H1 (cell line): Measurements from ENCODE around the gene CCDC51. TPM values are rescaled to one million over a fixed set of nuclear protein-coding genes. Genes with fewer than 3 reads are reported as not detected.
A peak's percentile ranks its signal among the peaks of the same experiment; 100 is the strongest.

Experiments
- CBX8 ChIP-seq: fragments of 300-800, 300-1000 bp; sonication (generic); IDR thresholded peaks from 2 replicates; pipeline ENCODE4 v1.7.1; 2016; ENCODE audit warnings: low read depth, low read length, borderline replicate concordance
- CHD1 ChIP-seq: IDR thresholded peaks from 2 replicates; pipeline ENCODE4 v1.6.1; 2012; ENCODE audit warnings: low read depth, low read length, improper control_type of control experiment
- CREB1 ChIP-seq: IDR thresholded peaks from 2 replicates; pipeline ENCODE4 v1.6.1; 2012; ENCODE audit warnings: inconsistent platforms
- CTBP2 ChIP-seq: IDR thresholded peaks from 2 replicates; pipeline ENCODE4 v1.7.0; 2011; ENCODE audit warnings: borderline replicate concordance, mild to moderate bottlenecking, moderate library complexity, mixed read lengths, low read length; ENCODE audit not compliant: insufficient read depth, insufficient read length
- EGR1 ChIP-seq: IDR thresholded peaks from 2 replicates; pipeline ENCODE4 v1.6.1; 2011; ENCODE audit warnings: low read depth, low read length, borderline replicate concordance
- EZH2 ChIP-seq: fragments of 200-600 bp; sonication (generic); IDR thresholded peaks from 2 replicates; pipeline ENCODE4 v1.7.1; 2012; ENCODE audit warnings: low read depth, mild to moderate bottlenecking, moderate library complexity, low read length, inconsistent platforms; ENCODE audit not compliant: severe bottlenecking
- HDAC2 ChIP-seq, 2 experiments: fragments of 300-600 bp in 1 of 2; sonication (generic) in 1 of 2; IDR thresholded peaks; 2 replicates each; pipeline ENCODE4 v1.6.1; 2011 to 2012; ENCODE audit warnings: low read depth in 2 of 2, low read length in 2 of 2, mild to moderate bottlenecking in 2 of 2, moderate library complexity in 2 of 2, borderline replicate concordance in 1 of 2, inconsistent platforms in 1 of 2
- HDAC6 ChIP-seq: IDR thresholded peaks from one replicate; pipeline ENCODE4 v1.7.1; 2012; ENCODE audit warnings: low read depth, mild to moderate bottlenecking, inconsistent platforms, low read length, moderate library complexity
- POLR2A ChIP-seq, 2 experiments: IDR thresholded peaks; 1 replicate in 1 of 2; 2 replicates in 1 of 2; pipeline ENCODE4 v1.6.1; 2011; ENCODE audit warnings: low read depth in 2 of 2, low read length in 2 of 2, mild to moderate bottlenecking in 2 of 2; ENCODE audit errors: control extremely low read depth in 1 of 2
- POLR2AphosphoS5 ChIP-seq: IDR thresholded peaks from 2 replicates; pipeline ENCODE4 v1.6.1; 2011; ENCODE audit warnings: low read depth, low read length
- RAD21 ChIP-seq, 2 experiments: IDR thresholded peaks in 1 of 2; conservative IDR thresholded peaks in 1 of 2; 2 replicates each; pipeline ENCODE4 v1.6.1; 2011; ENCODE audit warnings: low read depth in 2 of 2, low read length in 2 of 2, improper control_type of control experiment in 1 of 2, inconsistent platforms in 1 of 2, mild to moderate bottlenecking in 1 of 2, moderate library complexity in 1 of 2
- RXRA ChIP-seq: IDR thresholded peaks from 2 replicates; pipeline ENCODE4 v1.6.1; 2011; ENCODE audit warnings: low read depth, mild to moderate bottlenecking, low read length, moderate library complexity; ENCODE audit not compliant: insufficient read depth
- SAP30 ChIP-seq: fragments of 300-600 bp; sonication (generic); IDR thresholded peaks from 2 replicates; pipeline ENCODE4 v1.7.1; 2012; ENCODE audit warnings: low read length, moderate library complexity, mild to moderate bottlenecking, inconsistent platforms; ENCODE audit not compliant: insufficient read depth, insufficient replicate concordance
- SP1 ChIP-seq: IDR thresholded peaks from 2 replicates; pipeline ENCODE4 v1.6.1; 2011; ENCODE audit warnings: low read depth, low read length
- SP2 ChIP-seq: IDR thresholded peaks from 2 replicates; pipeline ENCODE4 v1.6.1; 2012; ENCODE audit warnings: mild to moderate bottlenecking, low read length, inconsistent platforms
- TBP ChIP-seq: IDR thresholded peaks from 2 replicates; pipeline ENCODE4 v1.6.1; 2011; ENCODE audit warnings: low read depth, low read length, improper control_type of control experiment
- TCF12 ChIP-seq: IDR thresholded peaks from 2 replicates; pipeline ENCODE4 v1.6.1; 2011; ENCODE audit warnings: low read depth, mild to moderate bottlenecking, low read length
- YY1 ChIP-seq: IDR thresholded peaks from 2 replicates; pipeline ENCODE4 v1.6.1; 2011; ENCODE audit warnings: low read depth, mild to moderate bottlenecking, low read length
- ZNF274 ChIP-seq: IDR thresholded peaks from 2 replicates; pipeline ENCODE4 v1.7.0; 2012; ENCODE audit warnings: low read length, borderline replicate concordance; ENCODE audit errors: extremely low read depth
- polyA plus RNA-seq, 7 experiments: library from polyadenylated mRNA; depleted of rRNA in 3 of 7; stranded (reverse) in 5 of 7; unstranded in 2 of 7; fragments of >200 nt in 5 of 7; fragments of 200-250 nt in 2 of 7; gene quantifications; 1 replicate in 5 of 7; 2 replicates in 1 of 7; 4 replicates in 1 of 7; pipeline versions ENCODE4 v1.2.1 to v1.2.3, GENCODE V29; 2011 to 2013; ENCODE audit warnings: missing spikeins in 2 of 7, mixed read lengths in 2 of 7
- total RNA-seq: library from RNA; stranded (reverse); fragmentation: NEBNext Ultra II Directional; extraction: Animal tissue kit (Norgen Biotek cat#: 25700); gene quantifications from 2 replicates; pipeline ENCODE4 v1.2.1, GENCODE V29; 2021
- TF ChIP-seq, protein P1 (sequence below): IDR thresholded peaks from 2 replicates; pipeline ENCODE4 v1.6.1; 2012; ENCODE audit warnings: inconsistent platforms
- TF ChIP-seq, protein P2 (sequence below): IDR thresholded peaks from 2 replicates; pipeline ENCODE4 v1.6.1; 2012; ENCODE audit warnings: low read length, inconsistent platforms

CCDC51 gene
- total and polyA plus RNA-seq, 2 of the 8 experiments (the other 6 are each of a cell fraction or from before 2014, with no cell fraction given), result 21.3 to 21.4 TPM

DNA sequence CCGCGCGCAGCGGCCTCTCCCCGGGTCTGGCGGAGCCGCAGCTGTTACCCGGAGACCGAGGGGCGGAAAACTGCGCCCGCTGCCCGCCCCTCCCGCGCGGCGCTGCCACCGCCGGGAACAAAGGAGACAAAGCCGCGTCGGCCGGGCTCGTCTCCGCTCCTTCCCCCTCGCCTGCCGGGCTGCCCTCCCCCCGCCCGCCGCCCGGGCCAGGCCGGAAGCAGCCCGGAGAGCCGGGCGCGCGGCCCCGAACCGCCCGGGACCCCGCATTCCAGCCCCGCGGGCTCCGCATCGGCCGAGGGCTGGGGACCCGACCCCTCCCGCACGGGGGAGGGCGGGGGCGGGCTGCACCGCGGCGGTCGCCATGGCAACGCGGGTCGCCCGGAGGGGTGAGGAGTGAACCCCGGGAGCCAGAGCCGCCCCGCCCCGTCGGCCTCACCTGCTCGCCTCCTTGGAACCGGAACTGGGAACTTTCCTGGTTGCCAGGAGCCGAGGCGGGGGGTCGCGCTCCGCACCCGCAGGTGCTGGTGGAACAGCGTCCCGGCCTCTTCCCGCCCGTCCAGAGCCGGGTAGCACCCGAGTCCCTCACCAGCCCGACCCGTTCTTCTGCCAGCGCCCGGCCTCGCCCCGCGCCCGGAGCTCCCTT lies 10.5 kb downstream of the CCDC51 start (continued):
- TF ChIP-seq RAD21 (IDR thresholded peaks at IDR 0.05 in 1 of 2, conservative IDR thresholded peaks at IDR 0.05 in 1 of 2; ENCODE audit: low read depth in 2 of 2, low read length in 2 of 2), result no peak
- TF ChIP-seq YY1, result no peak
- no peak for TF ChIP-seq HDAC6
- TF ChIP-seq POLR2AphosphoS5, result peak; percentile 75
- TF ChIP-seq EGR1, result peak; percentile 96
- TF ChIP-seq, protein P1, sequence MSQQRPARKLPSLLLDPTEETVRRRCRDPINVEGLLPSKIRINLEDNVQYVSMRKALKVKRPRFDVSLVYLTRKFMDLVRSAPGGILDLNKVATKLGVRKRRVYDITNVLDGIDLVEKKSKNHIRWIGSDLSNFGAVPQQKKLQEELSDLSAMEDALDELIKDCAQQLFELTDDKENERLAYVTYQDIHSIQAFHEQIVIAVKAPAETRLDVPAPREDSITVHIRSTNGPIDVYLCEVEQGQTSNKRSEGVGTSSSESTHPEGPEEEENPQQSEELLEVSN, result no peak
- no peak for TF ChIP-seq TCF12
- TF ChIP-seq CTBP2, result no peak
- no peak for TF ChIP-seq CBX8
- no peak for TF ChIP-seq SP2
- TF ChIP-seq RXRA, result no peak
- no peak for TF ChIP-seq SP1
- TF ChIP-seq SAP30, result no peak
- TF ChIP-seq, protein P2, sequence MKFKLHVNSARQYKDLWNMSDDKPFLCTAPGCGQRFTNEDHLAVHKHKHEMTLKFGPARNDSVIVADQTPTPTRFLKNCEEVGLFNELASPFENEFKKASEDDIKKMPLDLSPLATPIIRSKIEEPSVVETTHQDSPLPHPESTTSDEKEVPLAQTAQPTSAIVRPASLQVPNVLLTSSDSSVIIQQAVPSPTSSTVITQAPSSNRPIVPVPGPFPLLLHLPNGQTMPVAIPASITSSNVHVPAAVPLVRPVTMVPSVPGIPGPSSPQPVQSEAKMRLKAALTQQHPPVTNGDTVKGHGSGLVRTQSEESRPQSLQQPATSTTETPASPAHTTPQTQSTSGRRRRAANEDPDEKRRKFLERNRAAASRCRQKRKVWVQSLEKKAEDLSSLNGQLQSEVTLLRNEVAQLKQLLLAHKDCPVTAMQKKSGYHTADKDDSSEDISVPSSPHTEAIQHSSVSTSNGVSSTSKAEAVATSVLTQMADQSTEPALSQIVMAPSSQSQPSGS, result no peak
- no peak for TF ChIP-seq EZH2
- TF ChIP-seq ZNF274, result no peak
- no peak for TF ChIP-seq CREB1
- peak in 1 of 2 experiments; percentile 55; a peak in 2 of 3 replicates for TF ChIP-seq POLR2A (IDR thresholded peaks at IDR 0.05; ENCODE audit: control extremely low read depth in 1 of 2, low read depth in 2 of 2, low read length in 2 of 2)
- no peak for TF ChIP-seq CHD1
- no peak for TF ChIP-seq TBP
- peak in 1 of 2 experiments; percentile 88; a peak in 1 of 4 replicates for TF ChIP-seq HDAC2 (IDR thresholded peaks at IDR 0.05; ENCODE audit: borderline replicate concordance in 1 of 2, low read depth in 2 of 2, low read length in 2 of 2)
